Measurements from ENCODE around the gene GRID1. TPM values are rescaled to one million over a fixed set of nuclear protein-coding genes. Genes with fewer than 3 reads are reported as not detected.

Gene GRID1
- polyA plus RNA-seq, 1 of the 3 experiments (the other 2 are of a cell fraction): 0.13 TPM

DNA sequence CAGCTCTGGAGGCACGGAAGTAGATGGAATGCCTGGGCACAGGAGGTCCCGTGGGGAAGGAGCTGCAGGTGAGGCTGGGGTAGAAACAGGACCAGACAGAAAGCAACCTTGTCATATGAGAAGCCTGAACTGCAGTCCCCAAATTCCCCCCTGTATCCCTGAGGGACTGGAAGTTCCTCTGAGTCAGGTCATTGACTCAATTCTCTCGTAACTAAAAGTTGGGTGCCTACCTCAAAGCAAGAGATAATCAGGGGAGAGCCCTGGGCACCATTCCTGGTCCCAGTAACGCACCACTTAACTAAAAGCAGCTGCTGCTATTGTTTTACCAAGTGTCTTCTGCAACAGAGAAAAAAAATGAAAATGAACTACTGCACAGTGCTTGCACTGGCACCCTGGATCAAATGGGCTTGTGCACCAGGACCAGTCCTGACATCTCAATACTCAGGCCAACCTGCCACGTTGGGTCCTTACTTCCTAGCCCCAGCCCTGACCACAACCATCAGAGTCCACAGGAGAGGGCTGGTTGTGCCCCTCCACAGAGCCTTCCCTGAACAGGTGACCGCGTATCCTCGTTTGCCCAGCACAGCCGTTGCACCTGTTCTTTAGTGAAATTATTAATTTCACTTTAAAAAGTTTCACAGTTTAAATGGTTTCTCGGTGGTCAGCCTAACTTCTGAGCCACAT is 79.3 kb downstream of the GRID1 start:
- ChIA-PET CTCF (interaction anchor here (1.1 to 1.4 kb wide), 2 partner anchors 19 to 61 kb away, joined by 3 read pairs; no protein-coding TSS in a partner anchor), POLR2A (interaction anchor here (0.9 kb wide), 1 partner anchor 25 kb away, joined by 3 read pairs; no protein-coding TSS in a partner anchor)
- Histone ChIP-seq H3K27ac (ENCODE audit: low read depth in 2 of 2, low read length in 1 of 2) (no peak overlapping the region), H3F3A (replicated peaks; ENCODE audit: insufficient read depth) (no peaks in the 10 kb centered on the region), H3K9ac (no peak overlapping the region), H3K4me2 (no peak overlapping the region), H3K36me3 (replicated peaks in 1 of 2; ENCODE audit: control insufficient read depth in 1 of 2, insufficient read depth in 2 of 2, low read length in 1 of 2) (no peaks in the 10 kb centered on the region), H3K4me3 (ENCODE audit: low read depth in 2 of 2, low read length in 1 of 2) (no peak overlapping the region), H3K9me3 (no peaks in the 10 kb centered on the region), H4K20me1 (ENCODE audit: insufficient read depth) (no peaks in the 10 kb centered on the region), H3K79me2 (ENCODE audit: insufficient read depth) (no peaks in the 10 kb centered on the region), H2AFZ (ENCODE audit: low read depth) (no peak overlapping the region), H3K4me1 (ENCODE audit: control insufficient read depth in 1 of 2, insufficient read depth in 2 of 2, low read depth in 1 of 2, low read length in 1 of 2) (peaks cover 0 to 33% of the 10 kb centered on the region in 2 experiments; a peak in 1 of 4 replicates), H3K9me2 (no peaks in the 10 kb centered on the region), H3K27me3 (ENCODE audit: insufficient read depth) (no peaks in the 10 kb centered on the region)
- WGBS (ENCODE audit: low lambda C conversion rate): 27% methylated on average over 10 of the region's 10 CpGs
- DNase-seq: peak; percentile 19
- no peak for TF ChIP-seq EZH2phosphoT487 (IDR thresholded peaks at IDR 0.05; ENCODE audit: borderline replicate concordance, low read depth)
- TF ChIP-seq RAD21 (IDR thresholded peaks at IDR 0.05; ENCODE audit: low read length): no peak
- TF ChIP-seq NFIC (IDR thresholded peaks at IDR 0.05; ENCODE audit: borderline replicate concordance): no peak
- TF ChIP-seq TAF1 (IDR thresholded peaks at IDR 0.05; ENCODE audit: borderline replicate concordance, low read depth, low read length): no peak
- TF ChIP-seq, protein P1, sequence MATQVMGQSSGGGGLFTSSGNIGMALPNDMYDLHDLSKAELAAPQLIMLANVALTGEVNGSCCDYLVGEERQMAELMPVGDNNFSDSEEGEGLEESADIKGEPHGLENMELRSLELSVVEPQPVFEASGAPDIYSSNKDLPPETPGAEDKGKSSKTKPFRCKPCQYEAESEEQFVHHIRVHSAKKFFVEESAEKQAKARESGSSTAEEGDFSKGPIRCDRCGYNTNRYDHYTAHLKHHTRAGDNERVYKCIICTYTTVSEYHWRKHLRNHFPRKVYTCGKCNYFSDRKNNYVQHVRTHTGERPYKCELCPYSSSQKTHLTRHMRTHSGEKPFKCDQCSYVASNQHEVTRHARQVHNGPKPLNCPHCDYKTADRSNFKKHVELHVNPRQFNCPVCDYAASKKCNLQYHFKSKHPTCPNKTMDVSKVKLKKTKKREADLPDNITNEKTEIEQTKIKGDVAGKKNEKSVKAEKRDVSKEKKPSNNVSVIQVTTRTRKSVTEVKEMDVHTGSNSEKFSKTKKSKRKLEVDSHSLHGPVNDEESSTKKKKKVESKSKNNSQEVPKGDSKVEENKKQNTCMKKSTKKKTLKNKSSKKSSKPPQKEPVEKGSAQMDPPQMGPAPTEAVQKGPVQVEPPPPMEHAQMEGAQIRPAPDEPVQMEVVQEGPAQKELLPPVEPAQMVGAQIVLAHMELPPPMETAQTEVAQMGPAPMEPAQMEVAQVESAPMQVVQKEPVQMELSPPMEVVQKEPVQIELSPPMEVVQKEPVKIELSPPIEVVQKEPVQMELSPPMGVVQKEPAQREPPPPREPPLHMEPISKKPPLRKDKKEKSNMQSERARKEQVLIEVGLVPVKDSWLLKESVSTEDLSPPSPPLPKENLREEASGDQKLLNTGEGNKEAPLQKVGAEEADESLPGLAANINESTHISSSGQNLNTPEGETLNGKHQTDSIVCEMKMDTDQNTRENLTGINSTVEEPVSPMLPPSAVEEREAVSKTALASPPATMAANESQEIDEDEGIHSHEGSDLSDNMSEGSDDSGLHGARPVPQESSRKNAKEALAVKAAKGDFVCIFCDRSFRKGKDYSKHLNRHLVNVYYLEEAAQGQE (IDR thresholded peaks at IDR 0.05; ENCODE audit: low read depth, low read length): no peak
- TF ChIP-seq RXRA (IDR thresholded peaks at IDR 0.05; ENCODE audit: borderline replicate concordance, low read depth): no peak
- no peak for TF ChIP-seq FOSL2 (IDR thresholded peaks at IDR 0.05; ENCODE audit: borderline replicate concordance, low read depth)
- TF ChIP-seq FOXM1 (IDR thresholded peaks at IDR 0.05; ENCODE audit: low read depth): no peak
- TF ChIP-seq SIN3A (IDR thresholded peaks at IDR 0.05; ENCODE audit: borderline replicate concordance, low read depth, low read length): no peak
- TF ChIP-seq EP300 (IDR thresholded peaks at IDR 0.05; ENCODE audit: borderline replicate concordance in 1 of 2, low read depth in 1 of 2, low read length in 1 of 2): no peak
- TF ChIP-seq, protein P2, sequence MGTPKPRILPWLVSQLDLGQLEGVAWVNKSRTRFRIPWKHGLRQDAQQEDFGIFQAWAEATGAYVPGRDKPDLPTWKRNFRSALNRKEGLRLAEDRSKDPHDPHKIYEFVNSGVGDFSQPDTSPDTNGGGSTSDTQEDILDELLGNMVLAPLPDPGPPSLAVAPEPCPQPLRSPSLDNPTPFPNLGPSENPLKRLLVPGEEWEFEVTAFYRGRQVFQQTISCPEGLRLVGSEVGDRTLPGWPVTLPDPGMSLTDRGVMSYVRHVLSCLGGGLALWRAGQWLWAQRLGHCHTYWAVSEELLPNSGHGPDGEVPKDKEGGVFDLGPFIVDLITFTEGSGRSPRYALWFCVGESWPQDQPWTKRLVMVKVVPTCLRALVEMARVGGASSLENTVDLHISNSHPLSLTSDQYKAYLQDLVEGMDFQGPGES (IDR thresholded peaks at IDR 0.05; ENCODE audit: low read depth, low read length): no peak
- no peak for TF ChIP-seq NRF1 (IDR thresholded peaks at IDR 0.05; ENCODE audit: low read depth, low read length)
- no peak for TF ChIP-seq PBX3 (IDR thresholded peaks at IDR 0.05)
- no peak for TF ChIP-seq CHD2 (IDR thresholded peaks at IDR 0.05; ENCODE audit: low read length, partially characterized antibody)
- TF ChIP-seq POLR2AphosphoS5 (IDR thresholded peaks at IDR 0.05; ENCODE audit: low read depth, low read length): no peak
- TF ChIP-seq SMC3 (IDR thresholded peaks at IDR 0.05; ENCODE audit: low read depth, low read length): no peak
- no peak for TF ChIP-seq MEF2A (IDR thresholded peaks at IDR 0.05; ENCODE audit: borderline replicate concordance, low read depth)
- no peak for TF ChIP-seq TEAD4 (IDR thresholded peaks at IDR 0.05; ENCODE audit: borderline replicate concordance, insufficient read depth)
